ENCODE results near the gene CDK5RAP3.

The CDK5RAP3 gene

GRCh38 chr17:48002266-48002915 lies 31.5 kb downstream of the CDK5RAP3 start:
- no peaks in the 10 kb centered on the region for H3K9me3 ChIP-seq (ENCODE audit: low read depth, low read length)
- DNase-seq (ENCODE audit: low read depth, low spot score) = no peak
- TF ChIP-seq EZH2 (IDR thresholded peaks at IDR 0.05) = no peak
- no peak for TF ChIP-seq POLR2AphosphoS5 (IDR thresholded peaks at IDR 0.05; ENCODE audit: borderline replicate concordance, low read depth, low read length)
- TF ChIP-seq FOXP2 (optimal IDR thresholded peaks at IDR 0.05; ENCODE audit: control extremely low read depth, extremely low read length, insufficient read depth) = no peak
- peak overlapping the region; percentile 63 for H3K4me3 ChIP-seq
- no peaks in the 10 kb centered on the region for H3K36me3 ChIP-seq (ENCODE audit: insufficient read depth, low read length)
- peak overlapping the region; percentile 81 for H3K9ac ChIP-seq (ENCODE audit: insufficient read length)
- H3K27ac ChIP-seq = peak overlapping the region; percentile 98

GRCh38 chr17:48002916-48003416 lies 32.1 kb downstream of the CDK5RAP3 start:
- TF ChIP-seq FOXP2 (optimal IDR thresholded peaks at IDR 0.05; ENCODE audit: control extremely low read depth, extremely low read length, insufficient read depth) = no peak
- no peak for TF ChIP-seq POLR2AphosphoS5 (IDR thresholded peaks at IDR 0.05; ENCODE audit: borderline replicate concordance, low read depth, low read length)
- Histone ChIP-seq H3K9me3 (ENCODE audit: low read depth, low read length) (no peaks in the 10 kb centered on the region), H3K36me3 (ENCODE audit: insufficient read depth, low read length) (no peaks in the 10 kb centered on the region), H3K9ac (ENCODE audit: insufficient read length) (peak overlapping the region; percentile 81), H3K4me3 (peak overlapping the region; percentile 63), H3K27ac (peak overlapping the region; percentile 98)
- DNase-seq (ENCODE audit: low read depth, low spot score) = no peak

DNA sequence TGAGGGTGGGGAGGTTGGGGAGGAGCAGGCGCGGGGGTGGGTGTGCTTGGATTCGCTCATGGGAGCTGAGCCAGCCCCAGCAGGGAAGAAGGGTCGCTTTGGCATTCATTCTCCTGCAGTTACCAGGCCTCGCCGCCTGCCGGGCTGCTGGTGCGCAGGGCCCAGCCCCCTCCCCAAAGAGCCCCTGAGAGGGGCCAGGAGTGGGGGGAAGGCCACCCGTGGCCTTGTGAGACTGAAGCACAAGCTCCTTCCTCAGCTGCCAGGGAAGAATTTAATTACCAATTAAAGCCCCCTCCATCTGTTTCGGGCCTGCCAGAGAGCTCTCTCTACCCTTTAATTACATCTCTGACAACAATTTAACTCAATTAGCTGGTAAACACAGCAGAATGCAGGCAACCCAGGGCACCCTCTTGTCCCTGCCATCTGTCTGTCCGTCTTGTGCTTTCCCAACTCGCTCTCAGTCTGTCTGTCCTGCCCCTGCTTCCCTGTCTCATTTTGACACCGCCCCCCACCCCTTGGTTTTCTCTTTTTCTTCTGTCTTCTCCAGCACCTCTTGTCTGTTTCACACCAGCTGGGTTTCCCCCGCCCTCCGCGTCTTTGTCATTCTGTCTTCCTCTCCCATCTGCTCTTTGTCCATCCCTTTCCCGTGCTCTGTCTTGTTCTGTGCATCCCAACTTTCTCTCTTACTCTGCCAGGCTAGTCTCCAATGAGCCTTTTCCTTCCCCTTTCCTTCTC lies 32.7 kb downstream of the CDK5RAP3 start:
- H3K9ac ChIP-seq (ENCODE audit: insufficient read length) = peak overlapping the region; percentile 81
- DNase-seq (ENCODE audit: low read depth, low spot score) = no peak
- H3K36me3 ChIP-seq (ENCODE audit: insufficient read depth, low read length) = no peaks in the 10 kb centered on the region
- H3K4me3 ChIP-seq = peak overlapping the region; percentile 63
- H3K27ac ChIP-seq = peak overlapping the region; percentile 98
- TF ChIP-seq POLR2AphosphoS5 (IDR thresholded peaks at IDR 0.05; ENCODE audit: borderline replicate concordance, low read depth, low read length) = peak; percentile 56; the same call in 1 of the 2 replicates
- no peak for TF ChIP-seq FOXP2 (optimal IDR thresholded peaks at IDR 0.05; ENCODE audit: control extremely low read depth, extremely low read length, insufficient read depth)
- H3K9me3 ChIP-seq (ENCODE audit: low read depth, low read length) = no peaks in the 10 kb centered on the region

GRCh38 chr17:48004983-48005382 lies 34.1 kb downstream of the CDK5RAP3 start:
- H3K36me3 ChIP-seq (ENCODE audit: insufficient read depth, low read length) = no peaks in the 10 kb centered on the region
- TF ChIP-seq FOXP2 (optimal IDR thresholded peaks at IDR 0.05; ENCODE audit: control extremely low read depth, extremely low read length, insufficient read depth) = no peak
- no peak for TF ChIP-seq POLR2AphosphoS5 (IDR thresholded peaks at IDR 0.05; ENCODE audit: borderline replicate concordance, low read depth, low read length)
- TF ChIP-seq EZH2 (IDR thresholded peaks at IDR 0.05) = no peak
- H3K4me3 ChIP-seq = no peak overlapping the region
- H3K9ac ChIP-seq (ENCODE audit: insufficient read length) = peak overlapping the region; percentile 24
- DNase-seq (ENCODE audit: low read depth, low spot score) = no peak
- H3K9me3 ChIP-seq (ENCODE audit: low read depth, low read length) = no peaks in the 10 kb centered on the region
- peak overlapping the region; percentile 98 for H3K27ac ChIP-seq

GRCh38 chr17:48006936-48007709 lies 36.2 kb downstream of the CDK5RAP3 start:
- no peak for TF ChIP-seq FOXP2 (optimal IDR thresholded peaks at IDR 0.05; ENCODE audit: control extremely low read depth, extremely low read length, insufficient read depth)
- no peak for TF ChIP-seq POLR2AphosphoS5 (IDR thresholded peaks at IDR 0.05; ENCODE audit: borderline replicate concordance, low read depth, low read length)

DNA sequence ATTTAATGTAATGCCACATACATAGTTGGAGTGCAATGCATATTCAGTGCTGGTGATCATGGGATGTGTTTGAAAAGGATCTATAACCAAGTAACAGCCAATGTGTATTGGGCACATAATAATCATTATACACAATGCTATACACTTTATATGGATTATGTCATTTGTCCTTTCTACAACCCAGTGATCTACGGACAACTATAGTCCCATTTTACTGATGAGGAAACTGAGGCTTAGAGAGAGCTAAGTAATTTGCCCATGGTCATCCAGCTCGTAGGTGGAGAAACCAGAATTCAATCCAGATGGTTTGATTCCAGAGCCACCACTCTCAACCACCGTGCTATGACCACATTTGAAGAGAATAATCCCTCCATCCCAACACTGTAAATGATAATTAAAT lies 39.3 kb downstream of the CDK5RAP3 start:
- Histone ChIP-seq H3K27ac (no peak overlapping the region), H3K9me3 (ENCODE audit: low read depth, low read length) (no peaks in the 10 kb centered on the region)
- TF ChIP-seq EZH2 (IDR thresholded peaks at IDR 0.05) (no peak), POLR2AphosphoS5 (IDR thresholded peaks at IDR 0.05; ENCODE audit: borderline replicate concordance, low read depth, low read length) (no peak), FOXP2 (optimal IDR thresholded peaks at IDR 0.05; ENCODE audit: control extremely low read depth, extremely low read length, insufficient read depth) (no peak)

More at GRCh38 chr17:48006936-48007709, 36.2 kb downstream of the CDK5RAP3 start:
- Histone ChIP-seq H3K4me3 (no peak overlapping the region), H3K36me3 (ENCODE audit: insufficient read depth, low read length) (no peaks in the 10 kb centered on the region), H3K9ac (ENCODE audit: insufficient read length) (no peak overlapping the region), H3K9me3 (ENCODE audit: low read depth, low read length) (no peaks in the 10 kb centered on the region), H3K27ac (0 out of 2 replicates have a peak overlapping the region, but pooled peaks have one; percentile 40)
- no peak for DNase-seq (ENCODE audit: low read depth, low spot score)

DNA sequence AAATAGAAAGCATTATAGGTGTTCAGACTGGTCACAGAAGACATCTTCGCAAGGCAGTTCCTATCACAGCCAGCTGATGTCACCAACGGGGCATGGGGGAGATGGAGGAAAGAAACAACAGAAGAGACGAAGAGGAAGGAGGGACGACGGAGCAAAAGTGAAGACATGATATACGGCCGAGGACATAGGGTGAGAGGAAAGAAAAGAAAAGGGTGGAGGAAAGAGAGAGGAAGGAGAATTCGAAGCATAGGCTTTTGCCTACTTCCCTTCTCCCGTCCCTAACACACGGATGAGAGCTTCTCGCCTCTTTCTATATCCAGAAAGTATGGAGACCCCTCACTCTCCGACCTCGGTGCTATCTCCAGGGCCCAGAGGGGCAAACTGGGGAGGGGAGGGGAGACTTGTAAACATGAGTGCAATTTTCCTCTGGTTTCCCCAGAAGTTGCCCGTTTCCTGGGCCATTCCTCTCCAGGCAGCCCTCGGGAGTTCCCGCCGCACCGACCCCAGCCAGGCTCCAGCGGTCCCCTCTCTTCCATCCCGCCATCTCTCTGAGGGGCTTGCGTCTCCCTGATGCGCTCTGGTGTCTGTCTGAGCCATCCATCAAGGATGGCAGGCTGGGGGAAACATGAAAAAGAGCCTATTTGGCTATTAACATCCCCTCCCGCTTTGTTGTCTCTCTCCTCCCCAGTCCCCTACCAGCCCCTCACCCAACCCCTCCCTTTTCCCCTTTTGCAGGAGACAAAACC lies 40.7 kb downstream of the CDK5RAP3 start:
- no peak for DNase-seq (ENCODE audit: low read depth, low spot score)
- Histone ChIP-seq H3K36me3 (ENCODE audit: insufficient read depth, low read length) (no peaks in the 10 kb centered on the region), H3K9me3 (ENCODE audit: low read depth, low read length) (no peaks in the 10 kb centered on the region), H3K9ac (ENCODE audit: insufficient read length) (no peak overlapping the region), H3K27ac (peak overlapping the region; percentile 84), H3K4me3 (peak overlapping the region; percentile 75)
- TF ChIP-seq FOXP2 (optimal IDR thresholded peaks at IDR 0.05; ENCODE audit: control extremely low read depth, extremely low read length, insufficient read depth) = no peak
- TF ChIP-seq EZH2 (IDR thresholded peaks at IDR 0.05) = no peak
- TF ChIP-seq POLR2AphosphoS5 (IDR thresholded peaks at IDR 0.05; ENCODE audit: borderline replicate concordance, low read depth, low read length) = no peak

More for the DNA sequence above, 39.3 kb downstream of the CDK5RAP3 start:
- Histone ChIP-seq H3K9ac (ENCODE audit: insufficient read length) (no peak overlapping the region), H3K36me3 (ENCODE audit: insufficient read depth, low read length) (no peaks in the 10 kb centered on the region), H3K4me3 (no peak overlapping the region)
- no peak for DNase-seq (ENCODE audit: low read depth, low spot score)

Measured in SK-N-MC (cell line).